Activated CD4-positive, alpha-beta memory T cell treated with anti-CD3 and anti-CD28 coated beads for 36 hours (primary cell): ENCODE results near the gene DNAJC3. TPM values are rescaled to one million over a fixed set of nuclear protein-coding genes. Genes with fewer than 3 reads are reported as not detected.
"Not testable (repeated sequence)": the region's sequence is repeated elsewhere in the genome, so short reads cannot be mapped to it uniquely, and the experiment has no call there.

ENCODE experiments used
- CTCF ChIA-PET: fragments of 350-600 bp; sonication (Branson Sonifier 250); formaldehyde crosslinking; loops from one replicate; lab custom pipeline; 2021; ENCODE audit warnings: antibody characterized with exemption, inconsistent platforms; lab: Charles Lee
- POLR2A ChIA-PET: fragments of 350-600 bp; sonication (Branson Sonifier 250); formaldehyde crosslinking; loops from one replicate; lab custom pipeline; 2021; ENCODE audit warnings: antibody characterized with exemption; lab: Charles Lee
- DNase-seq: peaks from one replicate; pipeline ENCODE4 v3.0.0-alpha.2; 2020
- H3K27ac Mint-ChIP-seq: one replicate; pipeline ENCODE4 v1.8.0; 2021; ENCODE audit warnings: mixed read lengths
- H3K27me3 Mint-ChIP-seq: one replicate; pipeline ENCODE4 v1.8.0; 2021; ENCODE audit warnings: mixed read lengths
- H3K36me3 Mint-ChIP-seq: one replicate; pipeline ENCODE4 v1.8.0; 2021; ENCODE audit warnings: mixed read lengths
- H3K4me1 Mint-ChIP-seq: one replicate; pipeline ENCODE4 v1.8.0; 2021; ENCODE audit warnings: low read depth, mixed read lengths
- H3K4me3 Mint-ChIP-seq: one replicate; pipeline ENCODE4 v1.8.0; 2021; ENCODE audit warnings: mild to moderate bottlenecking, mixed read lengths
- H3K9me3 Mint-ChIP-seq: one replicate; pipeline ENCODE4 v1.8.0; 2021; ENCODE audit warnings: mixed read lengths
- intact Hi-C: fragments of 100-400 bp; cut with micrococcal nuclease; formaldehyde crosslinking; loops from one replicate; pipeline ENCODE4 v1.15.1; 2023
- total RNA-seq, 2 experiments: library from RNA; stranded (reverse); gene quantifications; one replicate each; pipeline ENCODE4 v1.2.3, GENCODE V29; 2021

DNAJC3 gene
- total RNA-seq, 2 experiments from 2014 or later, result 19.2 to 20.1 TPM

DNA sequence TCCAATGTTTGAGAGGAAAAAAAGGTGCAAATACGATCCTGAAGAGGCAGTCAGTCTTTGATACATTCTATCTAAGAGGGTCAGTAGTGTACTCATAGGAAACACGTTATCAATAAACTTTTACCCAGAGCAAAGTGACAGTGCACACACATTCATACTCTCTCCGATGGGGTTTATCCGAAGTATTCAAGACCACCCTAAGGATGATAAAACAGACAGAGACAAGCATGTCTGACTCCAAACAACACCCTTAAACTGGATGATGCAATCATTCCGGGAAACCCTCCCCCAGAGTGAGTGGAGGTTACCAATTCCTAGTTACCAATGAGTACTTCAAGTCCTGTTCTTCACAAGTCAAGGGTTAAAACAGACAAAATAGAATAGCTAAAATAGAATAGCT, 79.1 kb downstream of the DNAJC3 start:
- POLR2A ChIA-PET, result interaction anchor here (0.6 kb wide), 1 partner anchor 860 kb away, joined by 3 read pairs; no protein-coding TSS in a partner anchor
- no peaks in the 10 kb centered on the region for H3K27me3 Mint-ChIP-seq
- intact Hi-C loops, result no loop called here

DNA sequence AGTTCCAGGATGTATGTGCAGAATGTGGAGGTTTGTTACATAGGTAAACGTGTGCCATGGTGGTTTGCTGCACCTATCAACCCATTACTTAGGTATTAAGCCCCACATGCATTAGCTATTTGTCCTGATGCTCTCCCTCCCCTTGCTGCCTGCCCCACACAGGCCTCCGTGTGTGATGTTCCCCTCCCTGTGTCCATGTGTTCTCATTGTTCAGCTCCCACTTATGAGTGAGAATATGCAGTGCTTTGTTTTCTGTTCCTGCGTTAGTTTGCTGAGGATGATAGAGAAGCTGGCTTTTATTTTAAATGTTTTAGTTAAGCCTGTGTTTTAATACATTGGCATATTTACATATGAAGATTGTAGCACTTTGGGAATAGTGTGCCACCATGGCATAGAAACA, 85.7 kb downstream of the DNAJC3 start:
- H3K4me1 Mint-ChIP-seq, H3K9me3 Mint-ChIP-seq, CTCF ChIA-PET, POLR2A ChIA-PET, H3K27ac Mint-ChIP-seq, H3K4me3 Mint-ChIP-seq, intact Hi-C loops, DNase-seq, H3K27me3 Mint-ChIP-seq: not testable (repeated sequence)
- peaks cover 24% of the 10 kb centered on the region for H3K36me3 Mint-ChIP-seq

More for the DNA sequence above, 79.1 kb downstream of the DNAJC3 start:
- no peaks in the 10 kb centered on the region for H3K9me3 Mint-ChIP-seq
- no peak overlapping the region for H3K4me3 Mint-ChIP-seq
- H3K27ac Mint-ChIP-seq, result peak overlapping the region; percentile 54
- H3K36me3 Mint-ChIP-seq, result peaks cover 4% of the 10 kb centered on the region
- H3K4me1 Mint-ChIP-seq, result peaks cover 7% of the 10 kb centered on the region
- DNase-seq, result no peak
- CTCF ChIA-PET, result no interaction called here

DNA sequence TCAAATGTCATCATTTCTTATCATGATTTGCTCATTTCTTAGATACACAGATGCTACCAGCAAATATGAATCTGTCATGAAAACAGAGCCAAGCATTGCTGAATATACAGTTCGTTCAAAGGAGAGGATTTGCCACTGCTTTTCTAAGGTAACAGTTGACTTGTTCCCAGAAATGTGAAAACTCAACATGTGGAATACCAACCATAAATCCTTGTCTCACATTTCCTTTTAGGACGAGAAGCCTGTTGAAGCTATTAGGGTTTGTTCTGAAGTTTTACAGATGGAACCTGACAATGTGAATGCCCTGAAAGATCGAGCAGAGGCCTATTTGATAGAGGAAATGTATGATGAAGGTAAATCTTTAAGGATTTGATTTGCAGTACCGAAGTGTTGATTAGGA, 86.7 kb downstream of the DNAJC3 start:
- Mint-ChIP-seq H3K9me3 (no peaks in the 10 kb centered on the region), H3K4me1 (no peaks in the 10 kb centered on the region), H3K36me3 (peaks cover 22% of the 10 kb centered on the region), H3K27ac (no peak overlapping the region), H3K27me3 (no peaks in the 10 kb centered on the region), H3K4me3 (no peak overlapping the region)
- intact Hi-C loops, result no loop called here
- ChIA-PET POLR2A (no interaction called here), CTCF (no interaction called here)
- DNase-seq, result no peak

DNA sequence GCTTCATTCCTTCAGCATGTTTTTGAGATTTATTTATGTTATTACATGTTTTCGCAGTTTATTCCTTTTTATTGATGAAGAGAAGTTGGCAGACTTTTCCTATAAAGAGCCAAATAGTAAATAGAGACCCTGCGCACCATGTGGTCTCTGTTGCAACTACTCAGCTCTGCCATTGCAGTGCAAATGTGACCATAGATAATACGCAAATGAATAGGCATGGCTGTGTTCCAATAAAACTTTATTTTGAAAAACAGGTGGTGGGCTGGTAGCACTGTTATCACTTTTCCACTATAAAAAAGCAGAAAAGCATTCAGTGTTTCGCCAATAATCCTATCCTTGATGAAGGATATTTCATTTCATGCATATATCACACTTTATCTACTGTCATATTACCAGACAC, 95.0 kb downstream of the DNAJC3 start:
- DNase-seq, result no peak
- intact Hi-C loops, result no loop called here
- no peak overlapping the region for H3K27ac Mint-ChIP-seq
- H3K4me3 Mint-ChIP-seq, result no peak overlapping the region
- POLR2A ChIA-PET, result no interaction called here
- H3K4me1 Mint-ChIP-seq, result peaks cover 5% of the 10 kb centered on the region
- no peaks in the 10 kb centered on the region for H3K27me3 Mint-ChIP-seq
- peaks cover 21% of the 10 kb centered on the region for H3K36me3 Mint-ChIP-seq
- CTCF ChIA-PET, result interaction anchor here (0.8 kb wide), 1 partner anchor 62 kb away, joined by 3 read pairs; no protein-coding TSS in a partner anchor
- H3K9me3 Mint-ChIP-seq, result no peaks in the 10 kb centered on the region

DNA sequence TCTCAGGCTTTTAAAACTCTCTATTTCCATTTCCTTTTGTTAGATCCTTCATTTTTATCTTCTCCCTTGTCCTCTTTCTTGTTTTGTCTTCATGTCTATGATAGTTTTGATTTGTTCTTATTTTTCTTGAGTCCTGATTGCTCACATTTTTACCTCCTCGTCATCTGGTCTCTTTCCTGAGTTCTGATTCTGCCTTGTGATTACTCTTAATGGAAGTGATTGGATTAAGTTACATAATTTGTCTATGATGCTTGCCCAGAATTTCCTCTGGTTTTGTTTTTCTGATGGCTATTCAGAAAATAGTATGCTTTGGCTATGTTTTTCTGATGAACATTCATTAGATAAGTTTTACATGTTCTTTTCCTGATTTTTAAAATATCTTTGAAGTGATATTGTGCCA, 102.6 kb downstream of the DNAJC3 start:
- Mint-ChIP-seq H3K27ac (no peak overlapping the region), H3K27me3 (no peaks in the 10 kb centered on the region), H3K36me3 (peaks cover 18% of the 10 kb centered on the region), H3K9me3 (peaks cover 2% of the 10 kb centered on the region), H3K4me3 (no peak overlapping the region), H3K4me1 (no peaks in the 10 kb centered on the region)
- CTCF ChIA-PET, result no interaction called here
- DNase-seq, result no peak
- intact Hi-C loops, result no loop called here
- POLR2A ChIA-PET, result no interaction called here

DNA sequence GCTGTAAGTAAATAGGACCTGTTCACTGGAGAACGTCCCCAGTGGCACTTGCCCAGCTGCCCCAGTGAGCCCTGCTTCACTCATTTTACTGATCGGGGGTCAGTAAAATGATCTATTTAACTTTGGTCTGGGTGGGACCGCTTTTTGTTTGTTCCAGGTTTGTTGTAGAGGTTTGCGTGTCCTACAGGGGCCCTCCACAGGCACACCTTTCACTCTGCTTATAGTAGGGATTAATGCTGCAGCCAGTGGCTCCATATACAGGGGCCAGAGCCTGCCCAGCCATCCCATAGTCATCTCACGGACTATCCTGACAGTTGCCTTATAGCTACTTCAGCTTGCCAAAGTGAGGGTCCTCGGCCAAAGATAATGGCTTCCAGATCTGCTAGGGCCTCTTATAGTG, 104.1 kb downstream of the DNAJC3 start:
- peaks cover 2% of the 10 kb centered on the region for H3K9me3 Mint-ChIP-seq
- no peaks in the 10 kb centered on the region for H3K4me1 Mint-ChIP-seq
- POLR2A ChIA-PET, result no interaction called here
- H3K36me3 Mint-ChIP-seq, result peaks cover 15% of the 10 kb centered on the region
- no peak for DNase-seq
- no peaks in the 10 kb centered on the region for H3K27me3 Mint-ChIP-seq
- H3K27ac Mint-ChIP-seq, result no peak overlapping the region
- H3K4me3 Mint-ChIP-seq, result no peak overlapping the region
- intact Hi-C loops, result no loop called here
- CTCF ChIA-PET, result interaction anchor here (0.8 to 1.6 kb wide), 2 partner anchors 24 to 157 kb away, joined by 3 to 4 read pairs; no protein-coding TSS in a partner anchor

DNA sequence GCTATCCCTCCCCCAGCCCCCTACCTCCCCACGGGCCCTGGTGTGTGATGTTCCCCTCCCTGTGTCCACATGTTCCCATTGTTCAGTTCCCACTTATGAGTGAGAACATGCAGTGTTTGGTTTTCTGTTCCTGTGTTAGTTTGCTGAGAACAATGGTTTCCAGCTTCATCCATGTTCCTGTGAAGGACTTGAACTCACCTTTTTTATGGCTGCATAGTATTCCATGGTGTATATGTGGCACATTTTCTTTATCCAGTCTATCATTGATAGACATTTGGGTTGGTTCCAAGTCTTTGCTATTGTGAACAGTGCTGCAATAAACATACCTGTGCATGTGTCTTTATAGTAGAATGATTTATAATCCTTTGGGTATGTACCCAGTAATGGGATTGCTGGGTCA, 105.0 kb downstream of the DNAJC3 start:
- CTCF ChIA-PET, intact Hi-C loops, H3K4me1 Mint-ChIP-seq, H3K27ac Mint-ChIP-seq, H3K4me3 Mint-ChIP-seq, H3K27me3 Mint-ChIP-seq, H3K9me3 Mint-ChIP-seq, POLR2A ChIA-PET, DNase-seq: not testable (repeated sequence)
- peaks cover 16% of the 10 kb centered on the region for H3K36me3 Mint-ChIP-seq

DNA sequence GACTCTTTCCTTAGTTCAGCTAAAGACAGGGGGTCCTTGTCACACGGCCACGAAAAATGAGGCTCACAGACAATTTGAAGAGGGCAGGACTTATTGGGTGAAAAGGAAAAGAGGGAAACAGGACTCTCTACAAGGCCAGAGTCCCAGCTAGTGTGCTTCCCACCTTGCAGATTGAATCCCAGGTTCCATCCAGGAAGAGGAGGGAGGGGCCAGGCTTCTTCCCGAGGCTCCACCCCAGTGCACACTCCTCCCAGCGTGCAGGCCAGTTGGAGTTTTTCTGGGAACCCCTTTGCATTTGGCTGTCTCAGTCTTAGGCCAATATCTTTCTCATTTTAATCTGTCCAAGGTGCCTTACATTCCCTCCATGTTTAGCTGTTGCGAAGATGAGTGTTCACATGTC, 106.8 kb downstream of the DNAJC3 start:
- ChIA-PET CTCF (interaction anchor here (0.8 kb wide), 1 partner anchor 109 kb away, joined by 3 read pairs; no protein-coding TSS in a partner anchor), POLR2A (no interaction called here)
- Mint-ChIP-seq H3K27ac (no peak overlapping the region), H3K27me3 (no peaks in the 10 kb centered on the region), H3K4me3 (no peak overlapping the region), H3K9me3 (peaks cover 6% of the 10 kb centered on the region), H3K36me3 (peaks cover 26% of the 10 kb centered on the region), H3K4me1 (no peaks in the 10 kb centered on the region)
- no peak for DNase-seq
- intact Hi-C loops, result no loop called here

DNA sequence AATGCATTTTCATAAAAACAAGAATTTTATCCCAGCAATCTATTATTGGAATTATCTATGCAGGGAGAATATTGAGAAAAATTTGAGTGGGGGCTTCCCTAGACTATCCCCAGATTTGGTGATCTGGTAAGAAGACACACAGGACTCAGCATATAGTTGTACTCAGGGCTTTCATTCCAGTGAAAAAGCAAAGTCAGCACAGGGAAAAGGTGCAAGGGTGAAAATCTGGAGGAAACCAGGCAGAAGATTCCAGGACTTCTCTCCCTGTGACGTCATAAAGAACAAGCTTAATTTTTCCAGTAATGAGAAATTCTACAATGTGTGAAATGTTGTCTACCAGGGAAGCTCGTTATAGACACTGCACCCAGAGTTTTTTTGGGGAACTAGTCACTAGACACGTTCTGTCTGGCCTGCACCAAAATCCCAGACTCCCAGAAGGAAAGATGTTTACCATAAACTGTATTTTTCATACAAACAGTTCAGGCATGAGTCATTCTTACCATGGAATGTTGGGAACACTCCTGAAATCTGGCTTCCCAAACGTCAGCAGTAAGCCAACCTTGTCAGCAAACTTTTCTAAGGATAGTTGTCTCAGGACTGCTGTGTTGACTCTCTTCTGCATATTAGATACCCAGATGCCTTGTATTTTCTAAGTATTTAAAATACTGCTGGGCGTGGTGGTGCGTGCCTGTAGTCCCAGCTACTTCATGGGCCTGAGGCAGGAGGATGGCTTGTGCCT, 107.4 kb downstream of the DNAJC3 start:
- Mint-ChIP-seq H3K27ac (no peak overlapping the region), H3K9me3 (peaks cover 11% of the 10 kb centered on the region), H3K27me3 (no peaks in the 10 kb centered on the region), H3K4me1 (no peaks in the 10 kb centered on the region), H3K4me3 (no peak overlapping the region), H3K36me3 (peaks cover 32% of the 10 kb centered on the region)
- intact Hi-C loops, result no loop called here
- POLR2A ChIA-PET, result no interaction called here
- DNase-seq, result no peak
- CTCF ChIA-PET, result interaction anchor here (0.8 kb wide), 1 partner anchor 109 kb away, joined by 3 read pairs; no protein-coding TSS in a partner anchor

DNA sequence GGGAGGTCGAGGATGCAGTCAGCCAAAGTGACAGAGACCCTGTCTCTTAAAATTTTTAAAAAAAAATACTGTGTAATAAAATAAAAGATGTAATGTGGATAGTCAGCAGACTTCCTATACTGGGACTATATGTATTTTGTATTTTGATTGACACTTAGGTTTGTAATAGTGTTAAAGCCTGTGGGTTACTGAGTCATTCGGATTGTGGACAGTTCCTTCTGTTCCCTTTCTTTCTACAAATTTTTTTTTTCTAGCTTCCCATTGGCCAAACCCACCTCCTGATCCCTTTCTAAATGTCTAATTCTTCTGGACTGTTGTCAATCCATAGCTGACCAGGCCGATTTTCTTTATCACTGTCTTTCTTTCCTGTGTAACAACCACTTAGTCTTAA, 108.0 kb downstream of the DNAJC3 start:
- intact Hi-C loops, result no loop called here

DNA sequence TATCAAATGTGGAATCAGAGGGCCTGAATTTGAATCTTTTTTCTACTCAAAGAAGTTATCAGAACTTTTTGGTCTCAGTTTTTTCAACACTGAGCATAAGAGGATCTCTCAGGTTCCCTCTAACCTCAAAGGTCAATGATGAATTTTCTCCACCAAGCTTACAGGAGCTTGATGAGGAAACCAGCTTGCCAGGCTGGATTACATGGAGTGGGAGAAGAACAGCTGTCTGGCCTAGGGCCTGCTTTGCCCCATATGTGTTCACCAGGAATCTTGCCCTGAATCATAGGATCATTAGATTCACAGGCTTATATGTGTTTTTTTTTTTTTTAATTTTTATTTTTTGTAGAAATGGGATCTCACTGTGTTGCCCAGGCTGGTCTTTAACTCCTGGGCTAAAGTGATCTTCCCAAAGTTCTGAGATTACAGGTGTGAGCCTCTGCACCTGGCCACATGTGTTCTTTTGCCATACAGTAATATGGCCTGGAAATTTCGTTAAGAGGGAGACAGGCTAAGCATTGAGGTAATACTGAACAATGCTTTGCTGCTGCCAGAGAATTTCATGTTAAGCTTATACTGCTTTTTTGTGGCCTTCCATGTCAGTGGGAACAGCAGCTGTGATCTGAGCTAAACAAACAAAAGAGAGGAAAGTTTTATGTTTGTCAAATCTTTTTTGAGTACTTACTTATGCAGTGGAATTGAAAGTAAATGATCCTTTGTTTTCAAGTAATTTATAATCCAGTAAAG, 110.6 kb downstream of the DNAJC3 start:
- H3K27ac Mint-ChIP-seq, result no peak overlapping the region

More for the DNA sequence above, 108.0 kb downstream of the DNAJC3 start:
- Mint-ChIP-seq H3K27me3 (no peaks in the 10 kb centered on the region), H3K36me3 (peaks cover 36% of the 10 kb centered on the region), H3K4me3 (no peak overlapping the region), H3K27ac (no peak overlapping the region), H3K4me1 (no peaks in the 10 kb centered on the region), H3K9me3 (peaks cover 12% of the 10 kb centered on the region)
- CTCF ChIA-PET, result no interaction called here
- DNase-seq, result no peak
- POLR2A ChIA-PET, result no interaction called here

DNA sequence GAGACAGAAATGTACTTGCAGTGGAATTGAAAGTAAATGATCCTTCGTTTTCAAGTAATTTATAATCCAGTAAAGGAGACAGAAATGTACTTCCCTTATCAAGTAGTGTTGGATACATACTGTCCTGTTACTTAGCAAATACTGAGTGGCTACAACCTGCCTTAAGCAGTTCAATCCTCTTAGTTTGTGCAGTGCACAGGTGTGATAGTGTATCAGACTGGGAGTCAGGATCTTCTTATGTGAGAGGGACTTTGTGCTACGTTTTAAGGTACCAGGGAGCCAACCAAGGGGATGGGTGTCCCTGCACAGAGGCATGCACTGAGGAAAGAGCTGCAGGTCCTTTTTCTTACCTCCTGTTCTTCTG, 111.1 kb downstream of the DNAJC3 start:
- Mint-ChIP-seq H3K36me3 (peaks cover 54% of the 10 kb centered on the region), H3K27me3 (no peaks in the 10 kb centered on the region), H3K4me1 (no peaks in the 10 kb centered on the region), H3K9me3 (peaks cover 10% of the 10 kb centered on the region), H3K4me3 (no peak overlapping the region), H3K27ac (no peak overlapping the region)
- ChIA-PET POLR2A (no interaction called here), CTCF (interaction anchor here (0.6 to 1.1 kb wide), 2 partner anchors 46 to 95 kb away, joined by 3 to 4 read pairs; no protein-coding TSS in a partner anchor)
- intact Hi-C loops, result no loop called here
- DNase-seq, result no peak

More for the DNA sequence above, 110.6 kb downstream of the DNAJC3 start:
- Mint-ChIP-seq H3K27me3 (no peaks in the 10 kb centered on the region), H3K4me3 (no peak overlapping the region), H3K9me3 (peaks cover 10% of the 10 kb centered on the region), H3K36me3 (peaks cover 52% of the 10 kb centered on the region), H3K4me1 (no peaks in the 10 kb centered on the region)
- no peak for DNase-seq
- intact Hi-C loops, result no loop called here
- POLR2A ChIA-PET, result no interaction called here
- CTCF ChIA-PET, result interaction anchor here (1.1 kb wide), 1 partner anchor 47 kb away, joined by 4 read pairs; no protein-coding TSS in a partner anchor
